HCEC 1CT (cell line): Measurements from ENCODE around the gene SSH2.

Source experiments
- DNase-seq: peaks from one replicate; pipeline ENCODE4 v3.0.0-alpha.2; 2017

The SSH2 gene

GRCh38 chr17:29776026-29776425 lies 154.0 kb downstream of the SSH2 start:
- DNase-seq: no peak

GRCh38 chr17:29772981-29773380 lies 157.0 kb downstream of the SSH2 start:
- DNase-seq: no peak

- DNase-seq: no peak
Observed at GRCh38 chr17:29771546-29771945, 158.5 kb downstream of the SSH2 start.

GRCh38 chr17:29769225-29769624 lies 160.8 kb downstream of the SSH2 start:
- DNase-seq: no peak

GRCh38 chr17:29766796-29767327 lies 163.2 kb downstream of the SSH2 start:
- no peak for DNase-seq

GRCh38 chr17:29764748-29765147 lies 165.3 kb downstream of the SSH2 start:
- no peak for DNase-seq

- DNase-seq: no peak
Observed at GRCh38 chr17:29764217-29764616, 165.8 kb downstream of the SSH2 start.

GRCh38 chr17:29763273-29763672 lies 166.8 kb downstream of the SSH2 start:
- no peak for DNase-seq

- DNase-seq: peak; percentile 85
Observed at GRCh38 chr17:29761040-29761761, 168.8 kb downstream of the SSH2 start.

GRCh38 chr17:29760279-29761039 lies 169.6 kb downstream of the SSH2 start:
- DNase-seq: no peak

- no peak for DNase-seq
Observed at GRCh38 chr17:29758255-29758654, 171.8 kb downstream of the SSH2 start.

- no peak for DNase-seq
Observed at GRCh38 chr17:29757788-29758187, 172.2 kb downstream of the SSH2 start.

GRCh38 chr17:29753845-29754439 lies 176.1 kb downstream of the SSH2 start:
- DNase-seq: no peak

- no peak for DNase-seq
Observed at GRCh38 chr17:29749045-29749825, 180.8 kb downstream of the SSH2 start.

- DNase-seq: no peak
Observed at GRCh38 chr17:29748400-29748799, 181.6 kb downstream of the SSH2 start.

GRCh38 chr17:29747660-29748059 lies 182.4 kb downstream of the SSH2 start:
- no peak for DNase-seq

GRCh38 chr17:29746669-29747068 lies 183.4 kb downstream of the SSH2 start:
- DNase-seq: no peak

- no peak for DNase-seq
Observed at GRCh38 chr17:29744121-29744520, 185.9 kb downstream of the SSH2 start.

- no peak for DNase-seq
Observed at GRCh38 chr17:29742210-29742513, 187.9 kb downstream of the SSH2 start.

GRCh38 chr17:29740017-29740416 lies 190.0 kb downstream of the SSH2 start:
- no peak for DNase-seq

GRCh38 chr17:29734640-29735039 lies 195.4 kb downstream of the SSH2 start:
- DNase-seq: peak; percentile 9

GRCh38 chr17:29733166-29733565 lies 196.9 kb downstream of the SSH2 start:
- peak; percentile 56 for DNase-seq

- peak; percentile 14 for DNase-seq
Observed at GRCh38 chr17:29732613-29733012, 197.4 kb downstream of the SSH2 start.
